Measurements from ENCODE around the gene SULT1A4. TPM values are rescaled to one million over a fixed set of nuclear protein-coding genes. Genes with fewer than 3 reads are reported as not detected.
"Not testable (repeated sequence)": the region's sequence is repeated elsewhere in the genome, so short reads cannot be mapped to it uniquely, and the experiment has no call there.

SULT1A4 gene
- total RNA-seq, 3 donors from 2014 or later: 11.1 to 15.4 (median 15.2) TPM

GRCh38 chr16:29469660-29470059 lies 9.9 kb downstream of the SULT1A4 start:
- Histone ChIP-seq H3K4me3 (peak overlapping the region in 1 of 3 donors; percentile 50), H3K27ac (peak overlapping the region in 1 of 2 donors; percentile 79)
- intact Hi-C loops (cut with DNase I; ENCODE audit: low total_unique reads); H3K9me3 ChIP-seq; H3K27me3 ChIP-seq; H3K36me3 ChIP-seq; H3K4me1 ChIP-seq: not testable (repeated sequence)
- TF ChIP-seq POLR2AphosphoS5 (IDR thresholded peaks at IDR 0.05): peak in 1 of 3 donors; percentile 23
- peak; percentile 90 to 98 for DNase-seq (ENCODE audit: low spot score in 2 of 2)

DNA sequence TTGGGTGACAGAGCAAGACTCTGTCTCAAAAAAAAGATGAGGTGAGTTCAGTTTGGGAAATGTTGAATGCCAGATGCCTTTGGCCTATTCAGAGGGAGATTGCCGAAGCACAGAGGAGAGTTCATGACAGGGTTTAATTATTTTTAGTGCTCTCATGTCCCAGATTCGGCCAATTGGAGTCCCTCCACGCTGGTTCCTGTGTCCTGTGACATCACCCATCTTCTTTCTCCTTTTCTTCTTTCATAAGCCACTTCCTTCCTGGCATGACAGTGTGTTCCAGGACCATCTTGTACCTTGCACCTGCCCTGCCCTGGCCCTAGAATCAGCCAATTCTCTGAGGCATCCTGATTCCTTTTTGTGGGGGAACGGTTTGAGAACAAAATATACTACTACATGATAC lies 12.4 kb downstream of the SULT1A4 start:
- H3K36me3 ChIP-seq; H3K27me3 ChIP-seq; H3K27ac ChIP-seq; intact Hi-C loops (cut with DNase I; ENCODE audit: low total_unique reads); H3K9me3 ChIP-seq; H3K4me1 ChIP-seq; H3K4me3 ChIP-seq; DNase-seq (ENCODE audit: low spot score in 2 of 2): not testable (repeated sequence)

GRCh38 chr16:29482276-29482675 lies 22.6 kb downstream of the SULT1A4 start:
- intact Hi-C loops (cut with DNase I; ENCODE audit: low total_unique reads): not testable (repeated sequence)
- DNase-seq (ENCODE audit: low spot score in 2 of 2): peak in 1 of 2 donors; percentile 43

GRCh38 chr16:29506308-29506707 lies 46.6 kb downstream of the SULT1A4 start, which contains the start of gene NPIPB12:
Gene NPIPB12, minus strand, starts transcription at chr16:29506408.
- H3K27ac ChIP-seq; H3K27me3 ChIP-seq; H3K4me1 ChIP-seq; H3K4me3 ChIP-seq; DNase-seq (ENCODE audit: low spot score in 2 of 2); H3K36me3 ChIP-seq; intact Hi-C loops (cut with DNase I; ENCODE audit: low total_unique reads); H3K9me3 ChIP-seq: not testable (repeated sequence)

More at GRCh38 chr16:29482276-29482675, 22.6 kb downstream of the SULT1A4 start:
- H3K9me3 ChIP-seq, H3K27ac ChIP-seq, H3K36me3 ChIP-seq, H3K4me1 ChIP-seq, H3K27me3 ChIP-seq, H3K4me3 ChIP-seq: not testable (repeated sequence)

Other genes starting within 250 kb of the SULT1A4 start
- 1 to 10 TPM; 1.2 to 5.2 (median 1.9) TPM for gene NPIPB11, start 53.2 kb upstream of the SULT1A4 start, total RNA-seq
- gene BOLA2, start 5.6 kb upstream of the SULT1A4 start, total RNA-seq: 10 to 100 TPM; 15.4 to 16.2 (median 16.2) TPM
- 10 to 100 TPM; 11.7 to 14.1 (median 12.6) TPM for gene SLX1B, start 5.4 kb upstream of the SULT1A4 start, total RNA-seq
- gene NPIPB12, start 46.5 kb downstream of the SULT1A4 start, total RNA-seq: 10 to 100 TPM; 49.5 to 84.9 (median 77.8) TPM
- gene SPN, start 203.3 kb downstream of the SULT1A4 start, total RNA-seq: 1 to 10 TPM; 1.4 to 5.1 (median 2.3) TPM
- gene QPRT, start 219.3 kb downstream of the SULT1A4 start, total RNA-seq: 10 to 100 TPM in 1 of 3 donors, 1 to 10 TPM in 2; 2.4 to 13.3 (median 9.5) TPM